GM10847 (cell line): Measurements from ENCODE around the gene AGTPBP1.

Source experiments
- POLR2A ChIP-seq: IDR thresholded peaks from 2 replicates; pipeline ENCODE4 v1.6.1; 2011; ENCODE audit not compliant: insufficient read length; ENCODE audit errors: extremely low read depth

Gene AGTPBP1

GRCh38 chr9:85527331-85528020 lies 214.3 kb downstream of the AGTPBP1 start:
- TF ChIP-seq POLR2A, result no peak

- no peak for TF ChIP-seq POLR2A
Measured at GRCh38 chr9:85524531-85524930, 217.2 kb downstream of the AGTPBP1 start.

GRCh38 chr9:85523202-85523601 lies 218.6 kb downstream of the AGTPBP1 start:
- no peak for TF ChIP-seq POLR2A

DNA sequence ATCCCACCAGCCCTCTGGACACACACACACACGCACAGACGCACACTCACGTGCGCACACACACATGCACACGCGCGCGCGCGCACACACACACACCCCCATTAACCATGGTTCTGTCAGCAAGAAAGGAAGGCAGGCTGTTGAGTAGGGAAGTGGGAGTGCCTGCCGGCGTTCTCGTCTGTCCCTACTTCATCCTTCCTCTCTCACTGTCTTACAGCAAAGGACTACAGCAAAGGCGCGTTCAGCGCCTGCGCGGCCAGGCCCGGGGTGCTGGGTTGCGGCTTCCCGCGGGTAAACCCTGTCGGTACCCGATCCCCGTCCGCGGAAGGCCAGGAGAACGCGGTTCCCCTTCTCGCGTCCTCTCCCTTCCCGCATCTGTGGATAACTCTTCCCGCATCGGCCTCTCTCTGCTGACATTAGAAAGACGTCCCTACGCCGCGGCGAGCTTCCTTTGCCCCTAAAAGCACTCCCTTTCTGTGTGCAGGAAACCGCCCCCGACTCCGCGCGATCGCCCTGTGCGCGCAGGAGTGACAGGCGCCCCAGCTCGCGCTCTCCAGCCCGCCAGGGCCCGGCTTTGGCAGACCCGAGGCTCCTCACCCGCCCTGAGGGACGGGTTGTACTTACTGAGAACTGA lies 219.2 kb downstream of the AGTPBP1 start:
- TF ChIP-seq POLR2A, result no peak

GRCh38 chr9:85521371-85522197 lies 220.2 kb downstream of the AGTPBP1 start:
- no peak for TF ChIP-seq POLR2A

GRCh38 chr9:85516976-85517637 lies 224.6 kb downstream of the AGTPBP1 start:
- no peak for TF ChIP-seq POLR2A

DNA sequence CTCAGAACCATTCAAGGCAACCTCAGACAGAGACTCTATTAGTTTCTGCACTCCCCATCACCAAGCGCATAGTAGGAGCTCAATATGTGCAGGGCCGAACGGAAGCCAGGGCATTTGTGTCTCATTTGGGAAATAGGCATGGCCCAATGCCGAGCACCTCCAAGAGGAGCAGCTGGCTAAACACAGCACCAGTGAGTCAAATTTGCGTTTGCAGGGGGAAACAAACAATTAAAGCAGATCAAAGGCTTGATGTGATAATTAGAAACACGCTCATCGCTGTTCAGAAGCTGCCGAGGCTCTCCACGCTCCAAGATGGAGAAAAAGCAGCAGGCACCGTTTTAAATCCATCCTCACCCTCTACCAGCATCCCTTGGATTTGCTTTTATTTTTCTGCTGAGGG lies 225.3 kb downstream of the AGTPBP1 start:
- TF ChIP-seq POLR2A, result no peak

DNA sequence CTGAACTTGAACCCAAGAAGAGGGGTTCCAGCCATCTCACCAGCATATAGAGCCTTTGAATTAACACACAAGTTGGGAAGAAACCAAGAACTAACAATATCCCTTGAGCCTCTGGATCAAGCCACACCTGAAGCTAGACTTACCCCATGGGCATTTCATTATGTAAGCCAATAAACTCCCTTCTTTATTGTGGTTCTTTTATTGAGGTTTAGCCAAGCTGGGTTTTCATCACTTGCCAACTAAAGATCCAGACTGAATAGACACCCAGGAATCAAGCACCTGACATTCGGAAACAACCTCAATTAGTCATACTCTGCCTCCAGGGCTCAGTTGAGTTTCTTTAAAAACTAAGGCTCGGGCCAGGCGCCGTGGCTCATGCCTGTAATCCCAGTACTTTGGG lies 226.7 kb downstream of the AGTPBP1 start:
- TF ChIP-seq POLR2A, result no peak

- no peak for TF ChIP-seq POLR2A
Measured at GRCh38 chr9:85514256-85514655, 227.5 kb downstream of the AGTPBP1 start.

DNA sequence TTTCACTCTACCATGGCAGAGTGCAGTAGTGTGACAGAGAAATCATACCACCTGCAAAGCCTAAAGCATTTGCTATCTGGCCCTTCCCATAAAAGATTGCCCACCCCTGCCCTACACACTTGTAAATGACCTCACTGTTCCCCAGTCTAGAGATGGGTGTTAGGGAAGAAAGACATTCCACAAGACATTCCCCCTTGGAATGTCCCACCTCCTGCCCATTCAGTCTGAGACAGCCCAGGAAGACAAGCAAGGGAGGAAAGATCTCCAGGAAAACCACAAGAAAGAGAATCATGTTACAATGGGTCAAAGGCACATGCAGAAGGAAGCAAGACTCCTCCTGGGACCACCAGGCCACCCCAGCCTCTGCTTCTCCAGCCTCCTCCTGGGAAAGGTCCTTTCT lies 230.0 kb downstream of the AGTPBP1 start:
- TF ChIP-seq POLR2A, result no peak

DNA sequence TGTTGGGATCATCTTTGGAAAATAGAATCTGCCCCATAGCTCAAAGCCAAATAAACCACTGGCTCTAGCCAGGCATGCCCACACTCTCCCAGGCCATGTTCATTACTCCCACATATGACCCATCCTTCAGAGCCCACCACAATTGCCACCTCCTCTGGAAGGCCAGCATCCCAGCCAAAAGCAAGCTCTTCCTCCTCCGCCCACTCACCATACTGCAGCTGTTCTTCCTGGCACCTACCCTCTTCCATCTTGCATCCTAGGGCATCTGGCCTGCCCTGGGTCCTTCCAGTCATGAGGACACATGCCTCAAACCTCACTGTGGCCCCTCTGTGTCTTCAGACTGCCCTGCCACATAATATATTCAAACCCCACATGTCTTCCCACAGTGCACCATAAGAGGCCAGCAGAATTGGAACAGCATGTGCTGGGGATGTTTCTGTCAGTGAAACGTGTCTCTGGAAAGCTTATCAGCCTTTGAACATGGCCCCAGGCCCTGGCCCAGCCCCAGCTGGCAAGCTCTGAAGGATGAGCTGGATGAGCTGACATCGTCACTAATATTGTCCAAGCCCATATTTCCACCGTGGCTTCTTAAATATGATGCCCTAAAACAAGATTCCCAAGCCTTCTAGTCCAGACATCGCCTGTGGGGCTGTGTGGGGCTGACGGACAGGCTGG lies 230.8 kb downstream of the AGTPBP1 start:
- TF ChIP-seq POLR2A, result no peak

DNA sequence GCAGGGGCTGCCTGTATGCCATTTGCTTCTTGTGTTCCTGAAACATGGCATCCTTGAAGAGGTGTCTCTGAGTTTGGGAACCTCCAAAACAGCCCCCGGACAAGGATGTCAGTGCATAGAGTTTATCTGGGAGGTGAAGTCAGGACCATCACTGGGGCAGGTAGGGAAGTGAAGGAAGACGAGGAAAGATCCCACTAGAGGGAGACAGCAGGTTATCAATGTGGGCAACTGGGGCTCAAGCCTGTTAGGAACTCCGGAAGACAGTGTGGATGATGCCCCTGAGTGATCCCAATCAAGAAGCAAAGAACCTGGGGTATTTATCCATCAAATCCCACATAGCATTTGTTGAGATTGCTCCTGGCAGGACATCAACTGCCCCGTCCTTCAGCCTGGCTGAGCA lies 233.1 kb downstream of the AGTPBP1 start:
- TF ChIP-seq POLR2A, result no peak

DNA sequence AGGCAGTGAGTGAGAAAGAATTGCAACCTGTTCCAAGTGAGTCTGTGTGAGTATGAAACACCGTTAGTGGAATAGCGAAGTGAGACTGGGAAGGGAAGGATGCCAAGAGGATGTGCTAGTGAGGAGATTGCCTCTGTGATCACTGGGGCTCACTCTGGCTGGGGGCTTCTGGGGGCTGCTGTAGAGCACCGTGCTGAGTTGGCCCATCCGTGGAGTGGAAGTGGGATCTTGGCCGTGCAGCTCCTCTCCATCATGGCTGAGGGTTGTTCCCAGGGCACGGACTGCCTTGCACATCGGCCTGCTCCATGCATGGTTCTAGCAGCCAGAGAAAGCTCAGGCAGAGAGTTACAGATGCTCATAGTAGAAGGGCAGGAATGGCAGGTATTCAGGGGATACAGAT lies 236.1 kb downstream of the AGTPBP1 start:
- no peak for TF ChIP-seq POLR2A

DNA sequence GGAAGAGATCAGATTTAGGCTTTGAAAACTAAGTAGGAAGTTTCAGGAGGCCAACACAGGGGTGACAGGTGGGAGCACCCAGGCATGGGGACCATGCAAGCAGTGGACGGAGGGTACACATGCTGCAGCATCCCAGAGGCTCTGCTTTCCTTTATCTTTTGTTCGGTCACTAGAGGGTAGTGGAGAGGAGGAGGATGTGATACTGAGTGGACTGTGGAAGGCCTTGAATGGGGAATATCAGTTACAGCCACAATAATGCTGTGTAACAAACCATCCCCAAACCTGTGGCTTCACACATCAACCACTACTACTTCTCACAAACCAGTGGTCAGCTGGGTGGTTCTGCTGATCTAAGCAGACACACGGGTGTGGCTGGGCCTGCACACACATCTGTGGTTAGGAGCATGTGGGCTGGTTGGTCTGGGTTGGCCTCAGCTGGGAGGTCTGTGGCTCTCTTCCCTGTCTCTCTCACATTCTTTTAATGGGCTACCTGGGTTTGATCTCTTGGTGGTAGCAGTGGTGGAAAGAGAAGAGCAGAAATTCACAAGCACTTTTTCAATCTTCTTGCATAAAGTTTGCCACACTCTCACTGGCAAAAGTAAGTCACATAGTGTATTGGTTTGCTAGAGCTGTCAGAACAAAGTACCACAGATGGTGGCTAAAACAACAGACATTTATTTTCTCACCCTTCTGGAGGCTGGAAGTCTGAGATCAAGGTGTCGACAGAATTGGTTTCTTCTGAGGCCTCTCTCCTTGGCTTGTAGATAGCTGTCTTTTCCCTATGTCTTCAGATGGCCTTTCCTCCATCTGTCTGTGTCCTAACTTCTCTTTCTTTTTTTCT lies 238.7 kb downstream of the AGTPBP1 start:
- TF ChIP-seq POLR2A, result no peak
